H1 (cell line): ENCODE measurements around the gene ARHGAP26. TPM values are rescaled to one million over a fixed set of nuclear protein-coding genes. Genes with fewer than 3 reads are reported as not detected.

Experiments
- CHD7 ChIP-seq: fragments of 300-600 bp; sonication (generic); IDR thresholded peaks from 2 replicates; pipeline ENCODE4 v1.7.1; 2012; ENCODE audit warnings: low read length, moderate library complexity, mild to moderate bottlenecking, inconsistent platforms; ENCODE audit not compliant: insufficient replicate concordance
- KDM4A ChIP-seq: IDR thresholded peaks from one replicate; pipeline ENCODE4 v1.7.1; 2012; ENCODE audit warnings: low read depth, mild to moderate bottlenecking, moderate library complexity, low read length, inconsistent platforms; ENCODE audit not compliant: severe bottlenecking
- RAD21 ChIP-seq, 2 experiments: IDR thresholded peaks in 1 of 2; conservative IDR thresholded peaks in 1 of 2; 2 replicates each; pipeline ENCODE4 v1.6.1; 2011; ENCODE audit warnings: low read depth in 2 of 2, low read length in 2 of 2, improper control_type of control experiment in 1 of 2, inconsistent platforms in 1 of 2, mild to moderate bottlenecking in 1 of 2, moderate library complexity in 1 of 2
- RFX5 ChIP-seq: IDR thresholded peaks from 2 replicates; pipeline ENCODE4 v1.6.1; 2011; ENCODE audit warnings: low read depth, low read length, improper control_type of control experiment, borderline replicate concordance
- SIRT6 ChIP-seq: IDR thresholded peaks from one replicate; pipeline ENCODE4 v1.7.1; 2012; ENCODE audit warnings: low read length, inconsistent platforms
- SIX5 ChIP-seq: IDR thresholded peaks from 2 replicates; pipeline ENCODE4 v1.6.1; 2011; ENCODE audit warnings: mild to moderate bottlenecking, low read depth, low read length
- polyA plus RNA-seq, 7 experiments: library from polyadenylated mRNA; depleted of rRNA in 3 of 7; stranded (reverse) in 5 of 7; unstranded in 2 of 7; fragments of >200 nt in 5 of 7; fragments of 200-250 nt in 2 of 7; gene quantifications; 1 replicate in 5 of 7; 2 replicates in 1 of 7; 4 replicates in 1 of 7; pipeline versions ENCODE4 v1.2.1 to v1.2.3, GENCODE V29; 2011 to 2013; ENCODE audit warnings: missing spikeins in 2 of 7, mixed read lengths in 2 of 7
- total RNA-seq: library from RNA; stranded (reverse); fragmentation: NEBNext Ultra II Directional; extraction: Animal tissue kit (Norgen Biotek cat#: 25700); gene quantifications from 2 replicates; pipeline ENCODE4 v1.2.1, GENCODE V29; 2021

ARHGAP26 gene
- total and polyA plus RNA-seq, 2 of the 8 experiments (the other 6 are each of a cell fraction or from before 2014, with no cell fraction given), result 7.1 to 24.8 TPM

GRCh38 chr5:143141652-143142051 is 371.5 kb downstream of the ARHGAP26 start (continued):
- no peak for TF ChIP-seq SIRT6
- TF ChIP-seq RFX5, result no peak
- TF ChIP-seq CHD7, result no peak
- TF ChIP-seq SIX5, result no peak
- TF ChIP-seq RAD21 (IDR thresholded peaks at IDR 0.05 in 1 of 2, conservative IDR thresholded peaks at IDR 0.05 in 1 of 2; ENCODE audit: low read depth in 2 of 2, low read length in 2 of 2), result no peak
- TF ChIP-seq KDM4A, result no peak
